Measurements from ENCODE around the gene BAZ2A.
A peak's percentile ranks its signal among the peaks of the same experiment; 100 is the strongest.
"Not testable (repeated sequence)": the region's sequence is repeated elsewhere in the genome, so short reads cannot be mapped to it uniquely, and the experiment has no call there.

Gene BAZ2A

GRCh38 chr12:56593909-56594621 lies 36.1 kb downstream of the BAZ2A start:
- Histone ChIP-seq H4K20me1 (peaks cover 0 to 54% (median 24%) of the 10 kb centered on the region in 11 experiments; a peak in 11 of 22 replicates), H3K4me2 (no peak overlapping the region), H3K4me3 (no peak overlapping the region), H3K9ac (peak overlapping the region in 2 of 11 experiments; percentile 12 to 13; a peak in 1 of 22 replicates), H3K9me3 (replicated peaks in 1 of 11) (no peaks in the 10 kb centered on the region), H3K36me3 (peaks cover 40 to 57% (median 44%) of the 10 kb centered on the region in 11 experiments), H3K27me3 (no peaks in the 10 kb centered on the region), H3K27ac (no peak overlapping the region), H3K4me1 (peaks cover 0 to 9% (median 3%) of the 10 kb centered on the region in 10 experiments; a peak in 8 of 20 replicates)
- TF ChIP-seq Cebpa-rat (IDR thresholded peaks at IDR 0.05) = no peak

DNA sequence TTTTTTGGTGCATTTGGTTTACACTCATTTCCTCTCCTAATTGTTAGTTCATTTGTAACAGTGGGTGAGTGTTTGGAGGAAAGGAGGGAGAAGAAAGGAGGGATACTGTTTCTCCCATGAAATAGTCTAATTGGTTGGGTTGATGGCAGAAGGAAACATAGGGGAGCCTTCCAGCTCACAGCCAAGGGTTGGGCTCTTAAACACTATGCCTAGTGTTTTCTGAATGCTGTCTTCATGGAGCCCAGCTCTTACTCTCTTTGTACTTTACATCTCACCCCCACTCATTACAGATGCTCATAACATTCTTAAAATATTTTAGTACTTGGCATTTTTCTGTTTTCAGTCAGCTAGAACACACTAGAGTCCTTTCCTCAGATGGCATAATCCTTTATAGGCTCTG lies 38.2 kb downstream of the BAZ2A start:
- no peak for TF ChIP-seq Cebpa-rat (IDR thresholded peaks at IDR 0.05)
- no peak overlapping the region for H3K27ac ChIP-seq
- no peaks in the 10 kb centered on the region for H3K9me3 ChIP-seq (replicated peaks in 1 of 11)
- H3K36me3 ChIP-seq = peaks cover 23 to 56% (median 38%) of the 10 kb centered on the region in 11 experiments
- peaks cover 0 to 37% (median 18%) of the 10 kb centered on the region in 11 experiments; a peak in 9 of 22 replicates for H4K20me1 ChIP-seq
- H3K4me1 ChIP-seq = peaks cover 0 to 9% (median 3%) of the 10 kb centered on the region in 10 experiments; a peak in 8 of 20 replicates
- no peak overlapping the region for H3K4me2 ChIP-seq
- H3K4me3 ChIP-seq = no peak overlapping the region
- H3K9ac ChIP-seq = no peak overlapping the region
- H3K27me3 ChIP-seq = no peaks in the 10 kb centered on the region

- Histone ChIP-seq H3K36me3 (peaks cover 14 to 48% (median 33%) of the 10 kb centered on the region in 11 experiments; a peak in 21 of 22 replicates), H4K20me1 (peaks cover 0 to 29% (median 14%) of the 10 kb centered on the region in 11 experiments; a peak in 8 of 22 replicates), H3K4me2 (no peak overlapping the region), H3K9me3 (replicated peaks in 1 of 11) (no peaks in the 10 kb centered on the region), H3K4me3 (no peak overlapping the region), H3K4me1 (peaks cover 0 to 9% (median 3%) of the 10 kb centered on the region in 10 experiments; a peak in 8 of 20 replicates), H3K27me3 (no peaks in the 10 kb centered on the region), H3K9ac (0 out of 22 replicates have a peak overlapping the region, but pooled peaks of 1 of the 11 experiments have one; percentile 17), H3K27ac (no peak overlapping the region)
- TF ChIP-seq Cebpa-rat (IDR thresholded peaks at IDR 0.05) = no peak
These were observed 39.0 kb downstream of the BAZ2A start for GRCh38 chr12:56591126-56591525.

GRCh38 chr12:56590237-56590830 lies 39.8 kb downstream of the BAZ2A start:
- H3K27ac ChIP-seq = no peak overlapping the region
- H3K4me2 ChIP-seq = no peak overlapping the region
- H3K36me3 ChIP-seq = peaks cover 8 to 40% (median 25%) of the 10 kb centered on the region in 11 experiments; a peak in 21 of 22 replicates
- H3K4me1 ChIP-seq = peaks cover 0 to 9% (median 3%) of the 10 kb centered on the region in 10 experiments; a peak in 8 of 20 replicates
- no peaks in the 10 kb centered on the region for H3K27me3 ChIP-seq
- peaks cover 0 to 21% (median 10%) of the 10 kb centered on the region in 11 experiments; a peak in 8 of 22 replicates for H4K20me1 ChIP-seq
- H3K9ac ChIP-seq = 0 out of 22 replicates have a peak overlapping the region, but pooled peaks of 2 of the 11 experiments have one; percentile 9 to 26
- no peak overlapping the region for H3K4me3 ChIP-seq
- H3K9me3 ChIP-seq (replicated peaks in 1 of 11) = no peaks in the 10 kb centered on the region
- no peak for TF ChIP-seq Cebpa-rat (IDR thresholded peaks at IDR 0.05)

GRCh38 chr12:56589783-56590182 lies 40.3 kb downstream of the BAZ2A start:
- Histone ChIP-seq H3K9ac (0 out of 22 replicates have a peak overlapping the region, but pooled peaks of 2 of the 11 experiments have one; percentile 9 to 26), H3K4me1 (peaks cover 0 to 9% (median 3%) of the 10 kb centered on the region in 10 experiments; a peak in 8 of 20 replicates), H3K27me3 (no peaks in the 10 kb centered on the region), H4K20me1 (peaks cover 0 to 15% (median 5%) of the 10 kb centered on the region in 11 experiments; a peak in 8 of 22 replicates), H3K27ac (no peak overlapping the region), H3K9me3 (replicated peaks in 1 of 11) (no peaks in the 10 kb centered on the region), H3K4me2 (no peak overlapping the region), H3K4me3 (no peak overlapping the region), H3K36me3 (peaks cover 3 to 35% (median 21%) of the 10 kb centered on the region in 11 experiments; a peak in 17 of 22 replicates)
- TF ChIP-seq Cebpa-rat (IDR thresholded peaks at IDR 0.05) = no peak

DNA sequence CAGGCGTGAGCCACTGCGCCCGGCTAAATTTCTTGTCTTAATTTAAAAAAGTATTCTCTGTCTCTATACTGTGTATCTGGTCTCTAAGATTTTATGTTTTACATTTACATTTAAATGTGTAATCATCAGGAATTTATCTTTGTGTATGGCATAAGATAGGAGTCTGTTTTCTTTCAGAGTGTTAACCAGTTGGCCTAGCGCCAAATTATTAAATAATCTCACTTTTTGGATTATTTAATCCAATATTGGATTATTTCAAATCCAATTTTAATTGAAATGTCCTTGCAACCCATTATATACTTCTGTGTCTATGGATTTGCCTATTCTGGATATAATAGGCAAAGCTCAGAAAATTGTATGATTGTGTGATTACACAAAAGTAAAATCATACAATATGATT lies 45.0 kb downstream of the BAZ2A start:
- TF ChIP-seq Cebpa-rat (IDR thresholded peaks at IDR 0.05) = no peak
- H3K4me3 ChIP-seq = no peak overlapping the region
- H3K36me3 ChIP-seq = peaks cover 3 to 43% (median 19%) of the 10 kb centered on the region in 11 experiments; a peak in 15 of 22 replicates
- no peak overlapping the region for H3K9ac ChIP-seq
- H3K9me3 ChIP-seq (replicated peaks in 1 of 11) = no peaks in the 10 kb centered on the region
- peaks cover 12 to 27% (median 17%) of the 10 kb centered on the region in 10 experiments; a peak in 19 of 20 replicates for H3K4me1 ChIP-seq
- no peaks in the 10 kb centered on the region for H4K20me1 ChIP-seq
- no peak overlapping the region for H3K4me2 ChIP-seq
- H3K27me3 ChIP-seq = no peaks in the 10 kb centered on the region
- no peak overlapping the region for H3K27ac ChIP-seq

DNA sequence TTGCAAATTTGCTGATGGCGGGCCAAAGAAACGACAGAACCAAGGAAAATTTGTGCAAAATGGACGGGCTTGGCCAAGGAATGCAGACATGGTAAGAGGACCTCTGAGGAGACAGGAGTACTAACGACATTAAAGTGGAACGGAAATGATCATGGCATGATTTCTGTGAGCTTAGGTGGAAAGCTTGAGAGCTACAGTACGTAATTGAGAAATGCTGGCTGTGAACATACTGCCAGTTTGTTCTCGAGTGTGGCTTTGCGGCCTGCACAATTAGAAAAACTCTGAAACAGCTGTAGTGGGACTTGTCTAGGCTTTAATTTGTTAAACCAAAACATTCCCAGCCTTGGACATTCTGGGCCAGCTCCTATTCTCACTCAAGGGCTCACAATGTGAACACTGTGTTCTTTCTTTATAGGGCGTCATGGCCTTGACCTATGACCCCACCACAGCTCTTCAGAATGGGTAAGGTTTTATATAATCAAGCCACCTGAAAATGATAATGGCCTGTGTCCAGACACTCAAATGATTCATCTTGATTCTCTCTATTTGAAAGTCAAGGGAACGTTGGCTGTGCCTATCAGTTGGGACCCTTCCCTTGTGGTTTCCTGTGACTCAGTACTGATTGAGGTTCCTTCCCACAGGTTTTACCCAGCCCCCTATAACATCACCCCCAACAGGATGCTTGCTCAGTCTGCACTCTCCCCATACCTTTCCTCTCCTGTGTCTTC lies 48.5 kb downstream of the BAZ2A start:
- peak overlapping the region in 2 of 11 experiments; percentile 3 to 26; a peak in 2 of 22 replicates for H3K9ac ChIP-seq
- H3K4me3 ChIP-seq = no peak overlapping the region
- H3K27me3 ChIP-seq = no peaks in the 10 kb centered on the region
- no peaks in the 10 kb centered on the region for H3K9me3 ChIP-seq (replicated peaks in 1 of 11)
- H3K36me3 ChIP-seq = peaks cover 0 to 16% (median 0%) of the 10 kb centered on the region in 11 experiments; a peak in 5 of 22 replicates
- peaks cover 12 to 36% (median 17%) of the 10 kb centered on the region in 10 experiments; a peak in 19 of 20 replicates for H3K4me1 ChIP-seq
- no peak for TF ChIP-seq Cebpa-rat (IDR thresholded peaks at IDR 0.05)
- peak overlapping the region in 7 of 11 experiments; percentile 4 to 59 (median 26); a peak in 11 of 22 replicates for H3K27ac ChIP-seq
- no peaks in the 10 kb centered on the region for H4K20me1 ChIP-seq
- H3K4me2 ChIP-seq = peak overlapping the region; percentile 21 to 84 (median 57); a peak in 21 of 22 replicates

DNA sequence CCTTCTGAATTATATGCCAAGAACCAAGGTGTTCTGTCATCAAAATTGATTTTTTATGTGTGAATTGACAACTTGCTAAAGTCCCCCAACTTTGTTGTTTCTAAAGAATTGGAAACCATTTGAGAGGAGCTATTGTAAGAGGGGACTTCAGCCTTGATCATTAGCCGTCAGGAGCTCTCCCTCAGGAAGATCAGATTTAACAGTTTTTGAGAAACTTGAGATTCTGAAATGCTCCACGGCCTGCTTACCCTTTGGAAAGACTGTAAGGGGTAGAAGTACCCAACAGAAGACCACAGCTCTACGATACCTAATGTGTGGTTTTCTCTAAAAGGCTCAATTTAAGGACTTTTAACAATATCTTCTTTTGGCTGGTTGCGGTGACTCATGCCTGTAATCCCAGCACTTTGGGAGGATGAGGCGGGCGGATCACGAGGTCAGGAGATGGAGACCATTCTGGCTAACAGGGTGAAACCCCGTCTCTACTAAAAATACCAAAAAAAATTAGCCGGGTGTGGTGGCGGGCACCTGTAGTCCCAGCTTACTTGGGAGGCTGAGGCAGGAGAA lies 51.1 kb downstream of the BAZ2A start:
- no peaks in the 10 kb centered on the region for H3K9me3 ChIP-seq (replicated peaks in 1 of 11)
- no peak overlapping the region for H3K4me3 ChIP-seq
- TF ChIP-seq Cebpa-rat (IDR thresholded peaks at IDR 0.05) = no peak
- peaks cover 0 to 14% (median 0%) of the 10 kb centered on the region in 11 experiments; a peak in 3 of 22 replicates for H3K36me3 ChIP-seq
- no peak overlapping the region for H3K9ac ChIP-seq
- peaks cover 12 to 52% (median 23%) of the 10 kb centered on the region in 10 experiments for H3K4me1 ChIP-seq
- no peaks in the 10 kb centered on the region for H4K20me1 ChIP-seq
- no peaks in the 10 kb centered on the region for H3K27me3 ChIP-seq
- no peak overlapping the region for H3K4me2 ChIP-seq
- H3K27ac ChIP-seq = no peak overlapping the region

DNA sequence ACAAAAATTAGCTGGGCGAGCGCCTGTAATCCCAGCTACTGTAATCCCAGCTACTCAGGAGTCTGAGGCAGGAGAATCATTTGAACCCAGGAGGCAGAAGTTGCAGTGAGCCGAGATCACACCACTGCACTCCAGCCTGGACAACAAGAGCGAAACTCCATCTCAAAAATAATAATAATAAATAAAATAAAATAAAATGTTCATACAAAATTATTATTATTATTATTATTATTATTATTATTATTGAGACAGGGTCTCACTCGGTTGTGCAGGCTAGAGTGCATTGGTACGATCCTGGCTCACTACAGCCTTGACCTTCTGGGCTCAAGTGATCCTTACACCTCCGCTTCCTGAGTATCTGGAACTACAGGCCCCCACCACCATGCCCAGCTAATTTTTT lies 52.9 kb downstream of the BAZ2A start:
- H4K20me1 ChIP-seq; H3K4me2 ChIP-seq; H3K9me3 ChIP-seq (replicated peaks in 1 of 11); H3K27ac ChIP-seq; H3K9ac ChIP-seq; H3K4me3 ChIP-seq; H3K27me3 ChIP-seq: not testable (repeated sequence)
- Histone ChIP-seq H3K4me1 (peaks cover 12 to 62% (median 36%) of the 10 kb centered on the region in 10 experiments), H3K36me3 (peaks cover 0 to 14% (median 0%) of the 10 kb centered on the region in 11 experiments; a peak in 3 of 22 replicates)
